ENCODE results near the gene MEIS1. TPM values are rescaled to one million over a fixed set of nuclear protein-coding genes. Genes with fewer than 3 reads are reported as not detected.

The MEIS1 gene
- total and polyA plus RNA-seq, 2 donors (not counting 1 experiment from before 2014, with no cell fraction given) = 0.03 TPM; not detected in 1

DNA sequence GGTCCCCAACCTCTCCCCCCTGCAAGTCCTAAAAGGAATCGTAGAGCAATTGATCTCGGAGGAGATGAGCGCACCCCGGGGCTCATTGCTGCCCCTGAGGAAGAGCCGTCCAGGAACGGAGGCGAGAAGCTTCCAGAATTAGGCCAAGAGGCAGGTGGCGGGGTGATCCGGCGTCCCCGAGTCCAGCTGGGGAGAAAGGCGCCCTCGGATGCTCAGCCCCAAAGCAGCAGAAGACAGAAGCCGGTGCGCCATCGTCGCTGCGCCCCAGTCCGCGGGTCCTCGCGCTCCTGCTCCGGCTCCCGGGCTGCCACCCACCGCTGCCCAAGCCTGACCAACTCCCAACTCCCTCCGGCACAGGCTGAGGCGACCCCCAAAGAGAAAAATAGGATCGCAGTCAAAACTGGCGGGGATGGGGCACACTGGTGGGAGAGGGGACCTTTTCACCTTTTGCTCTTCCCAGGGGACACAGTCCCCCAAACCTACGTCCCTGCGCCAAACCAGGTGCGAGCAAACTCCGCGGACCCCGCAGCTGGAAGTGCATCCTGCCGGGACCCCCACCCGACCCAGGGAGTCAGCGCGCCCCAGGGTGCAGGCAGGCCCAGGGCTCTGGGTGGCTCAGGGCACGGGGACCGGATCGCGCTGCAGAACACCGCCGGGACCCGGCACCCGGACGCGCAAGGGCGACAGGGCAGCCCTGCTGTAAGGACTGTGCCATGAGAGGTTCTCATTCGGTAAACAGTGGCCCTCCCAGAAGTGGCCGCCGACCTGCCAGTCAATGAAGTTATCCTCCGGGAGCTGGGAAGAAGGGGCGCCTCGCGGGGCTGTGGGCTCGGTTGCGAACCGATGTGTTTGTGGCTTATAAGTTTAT lies 8.4 kb upstream of the MEIS1 start:
- Histone ChIP-seq H3K4me2 (replicated peaks; ENCODE audit: low read depth, low read length, poor library complexity, severe bottlenecking) (no peak overlapping the region), H2AFZ (ENCODE audit: insufficient read depth, low read depth, low read length, poor library complexity, severe bottlenecking) (no peak overlapping the region), H3K4me1 (ENCODE audit: control insufficient read depth in 2 of 2, insufficient read depth in 2 of 2, low read length in 2 of 2) (no peaks in the 10 kb centered on the region), H3K9ac (ENCODE audit: low read length) (no peak overlapping the region), H3K36me3 (replicated peaks in 1 of 2; ENCODE audit: control extremely low read depth in 1 of 2, control insufficient read depth in 1 of 2, extremely low read depth in 1 of 2, insufficient read depth in 2 of 2, low read length in 1 of 2) (no peaks in the 10 kb centered on the region), H3K4me3 (ENCODE audit: control extremely low read depth in 1 of 5, extremely low read depth in 1 of 5, insufficient read depth in 1 of 5, low read depth in 2 of 5, low read length in 4 of 5) (no peak overlapping the region), H3K9me3 (ENCODE audit: control extremely low read depth in 1 of 3, control insufficient read depth in 2 of 3, insufficient read depth in 1 of 3, low read length in 2 of 3) (no peaks in the 10 kb centered on the region), H3K27me3 (replicated peaks in 1 of 4; ENCODE audit: control extremely low read depth in 1 of 4, control insufficient read depth in 3 of 4, insufficient read depth in 4 of 4, low read length in 3 of 4) (peaks cover 0 to 25% (median 20%) of the 10 kb centered on the region in 4 experiments), H3K79me2 (ENCODE audit: control insufficient read depth, insufficient read depth, low read length) (no peaks in the 10 kb centered on the region), H4K20me1 (ENCODE audit: control insufficient read depth, insufficient read depth, low read length, poor library complexity, severe bottlenecking) (no peaks in the 10 kb centered on the region), H3K27ac (ENCODE audit: low read length in 2 of 2) (no peak overlapping the region)
- intact Hi-C loops (cut with micrococcal nuclease) = loop anchor here (5.0 kb wide), 1 partner anchor 1606 kb away; no protein-coding TSS in a partner anchor
- DNase-seq (no peak), ATAC-seq (ENCODE audit: low read depth) (no peak)
- POLR2A ChIA-PET = no interaction called here
- Mint-ChIP-seq H3K4me1 (no peaks in the 10 kb centered on the region), H3K27ac (no peak overlapping the region), H3K4me3 (no peak overlapping the region), H3K9me3 (ENCODE audit: insufficient read depth) (no peaks in the 10 kb centered on the region), H3K27me3 (peaks cover 63% of the 10 kb centered on the region)
- CTCF ChIA-PET = interaction anchor here (1.7 kb wide), 1 partner anchor 1420 kb away, joined by 4 read pairs; no protein-coding TSS in a partner anchor
- 3% methylated on average over 49 of the region's 60 CpGs for WGBS (ENCODE audit: insufficient coverage)
- no peak for TF ChIP-seq EZH2 (IDR thresholded peaks at IDR 0.05; ENCODE audit: borderline replicate concordance, insufficient read depth, low read depth, low read length, poor library complexity, severe bottlenecking)
- TF ChIP-seq CTCF (IDR thresholded peaks at IDR 0.05) = no peak

- TF ChIP-seq CTCF (IDR thresholded peaks at IDR 0.05) = no peak
- TF ChIP-seq EZH2 (IDR thresholded peaks at IDR 0.05; ENCODE audit: borderline replicate concordance, insufficient read depth, low read depth, low read length, poor library complexity, severe bottlenecking) = no peak
- H3K27me3 Mint-ChIP-seq = peaks cover 67% of the 10 kb centered on the region
- intact Hi-C loops (cut with micrococcal nuclease) = loop anchor here (5.0 kb wide), 1 partner anchor 1605 kb away; no protein-coding TSS in a partner anchor
Measured at GRCh38 chr2:66427300-66427699, 7.6 kb upstream of the MEIS1 start.

More at GRCh38 chr2:66427300-66427699, 7.6 kb upstream of the MEIS1 start:
- no CpG with 5 or more reads among the region's 9 CpGs for WGBS (ENCODE audit: insufficient coverage)
- H3K9ac ChIP-seq (ENCODE audit: low read length) = no peak overlapping the region
- H3K4me3 Mint-ChIP-seq = no peak overlapping the region
- peaks cover 0 to 33% (median 23%) of the 10 kb centered on the region in 4 experiments for H3K27me3 ChIP-seq (replicated peaks in 1 of 4; ENCODE audit: control extremely low read depth in 1 of 4, control insufficient read depth in 3 of 4, insufficient read depth in 4 of 4, low read length in 3 of 4)
- no peak for ATAC-seq (ENCODE audit: low read depth)
- H3K27ac Mint-ChIP-seq = no peak overlapping the region
- H3K9me3 ChIP-seq (ENCODE audit: control extremely low read depth in 1 of 3, control insufficient read depth in 2 of 3, insufficient read depth in 1 of 3, low read length in 2 of 3) = no peaks in the 10 kb centered on the region
- POLR2A ChIA-PET = no interaction called here
- H3K4me1 ChIP-seq (ENCODE audit: control insufficient read depth in 2 of 2, insufficient read depth in 2 of 2, low read length in 2 of 2) = no peaks in the 10 kb centered on the region
- no peak overlapping the region for H3K27ac ChIP-seq (ENCODE audit: low read length in 2 of 2)
- CTCF ChIA-PET = interaction anchor here (0.9 to 1.7 kb wide), 2 partner anchors 1414 to 1419 kb away, joined by 3 to 4 read pairs; no protein-coding TSS in a partner anchor
- no peaks in the 10 kb centered on the region for H4K20me1 ChIP-seq (ENCODE audit: control insufficient read depth, insufficient read depth, low read length, poor library complexity, severe bottlenecking)
- no peaks in the 10 kb centered on the region for H3K79me2 ChIP-seq (ENCODE audit: control insufficient read depth, insufficient read depth, low read length)
- H3K9me3 Mint-ChIP-seq (ENCODE audit: insufficient read depth) = no peaks in the 10 kb centered on the region
- H3K4me3 ChIP-seq (ENCODE audit: control extremely low read depth in 1 of 5, extremely low read depth in 1 of 5, insufficient read depth in 1 of 5, low read depth in 2 of 5, low read length in 4 of 5) = no peak overlapping the region
- no peak overlapping the region for H2AFZ ChIP-seq (ENCODE audit: insufficient read depth, low read depth, low read length, poor library complexity, severe bottlenecking)
- DNase-seq = no peak
- H3K4me2 ChIP-seq (replicated peaks; ENCODE audit: low read depth, low read length, poor library complexity, severe bottlenecking) = no peak overlapping the region
- H3K36me3 ChIP-seq (replicated peaks in 1 of 2; ENCODE audit: control extremely low read depth in 1 of 2, control insufficient read depth in 1 of 2, extremely low read depth in 1 of 2, insufficient read depth in 2 of 2, low read length in 1 of 2) = no peaks in the 10 kb centered on the region
- H3K4me1 Mint-ChIP-seq = peaks cover 3% of the 10 kb centered on the region

Data from B cell (primary cell).